SJCRH30 (cell line): Measurements from ENCODE around the gene PDGFD. TPM values are rescaled to one million over a fixed set of nuclear protein-coding genes. Genes with fewer than 3 reads are reported as not detected.

Experiments used
- DNase-seq, 2 experiments: peaks; one replicate each; pipeline ENCODE4 v3.0.0-alpha.2; 2015 to 2020
- H3K27ac ChIP-seq: fragments of 250-450 bp; sonication (Bioruptor Pico); 2 replicates; pipeline ENCODE4 v1.5.1; 2020; ENCODE audit warnings: mild to moderate bottlenecking, moderate library complexity
- H3K27me3 ChIP-seq: fragments of 250-450 bp; sonication (Bioruptor Pico); 2 replicates; pipeline ENCODE4 v1.5.1; 2020; ENCODE audit warnings: mild to moderate bottlenecking, moderate library complexity
- H3K36me3 ChIP-seq: fragments of 250-450 bp; sonication (Bioruptor Pico); 2 replicates; pipeline ENCODE4 v1.5.1; 2020; ENCODE audit warnings: mild to moderate bottlenecking, moderate library complexity
- H3K4me1 ChIP-seq: fragments of 250-450 bp; sonication (Bioruptor Pico); 2 replicates; pipeline ENCODE4 v1.5.1; 2020; ENCODE audit warnings: mild to moderate bottlenecking, moderate library complexity
- H3K4me3 ChIP-seq: fragments of 250-450 bp; sonication (Bioruptor Pico); 2 replicates; pipeline ENCODE4 v1.5.1; 2020; ENCODE audit warnings: mild to moderate bottlenecking, moderate library complexity
- H3K9me3 ChIP-seq: fragments of 250-450 bp; sonication (Bioruptor Pico); replicated peaks from 2 replicates; pipeline ENCODE4 v1.5.1; 2020; ENCODE audit warnings: mild to moderate bottlenecking, moderate library complexity
- total RNA-seq: library from RNA; depleted of rRNA; stranded (reverse); fragments of >200 nt; shearing (Covaris generic); gene quantifications from 2 replicates; pipeline ENCODE4 v1.2.3, GENCODE V29; 2014

The PDGFD gene
- total RNA-seq, 1 experiment from 2014 or later: 15.2 TPM

- H3K27ac ChIP-seq: no peak overlapping the region
- H3K4me3 ChIP-seq: no peak overlapping the region
- H3K9me3 ChIP-seq: no peaks in the 10 kb centered on the region
- no peaks in the 10 kb centered on the region for H3K4me1 ChIP-seq
- H3K36me3 ChIP-seq: no peaks in the 10 kb centered on the region
- DNase-seq: no peak
- H3K27me3 ChIP-seq: no peaks in the 10 kb centered on the region
These were observed 127.0 kb downstream of the PDGFD start for GRCh38 chr11:104036995-104037394.

GRCh38 chr11:104036588-104036987, 127.4 kb downstream of the PDGFD start, which contains the start of gene DDI1:
DDI1 (plus strand) TSS chr11:104036640; CDS start chr11:104036823, 183 bp downstream.
- no peaks in the 10 kb centered on the region for H3K9me3 ChIP-seq
- H3K36me3 ChIP-seq: no peaks in the 10 kb centered on the region
- no peak for DNase-seq
- no peaks in the 10 kb centered on the region for H3K27me3 ChIP-seq
- no peak within 1 kb of the TSS for H3K27ac ChIP-seq
- no peak within 1 kb of the TSS for H3K4me3 ChIP-seq
- H3K4me1 ChIP-seq: no peaks in the 10 kb centered on the region

GRCh38 chr11:104033561-104033960, 130.4 kb downstream of the PDGFD start:
- H3K4me1 ChIP-seq: no peaks in the 10 kb centered on the region
- H3K9me3 ChIP-seq: no peaks in the 10 kb centered on the region
- no peak overlapping the region for H3K4me3 ChIP-seq
- H3K27me3 ChIP-seq: no peaks in the 10 kb centered on the region
- no peaks in the 10 kb centered on the region for H3K36me3 ChIP-seq
- no peak for DNase-seq
- no peak overlapping the region for H3K27ac ChIP-seq

GRCh38 chr11:104033134-104033533, 130.8 kb downstream of the PDGFD start:
- no peak overlapping the region for H3K27ac ChIP-seq
- H3K4me3 ChIP-seq: no peak overlapping the region
- H3K4me1 ChIP-seq: no peaks in the 10 kb centered on the region
- no peaks in the 10 kb centered on the region for H3K9me3 ChIP-seq
- DNase-seq: peak; percentile 4 to 23
- no peaks in the 10 kb centered on the region for H3K27me3 ChIP-seq
- no peaks in the 10 kb centered on the region for H3K36me3 ChIP-seq

GRCh38 chr11:104028476-104029263, 135.3 kb downstream of the PDGFD start:
- DNase-seq: peak in 1 of 2 experiments; percentile 16
- H3K9me3 ChIP-seq: no peaks in the 10 kb centered on the region
- no peaks in the 10 kb centered on the region for H3K27me3 ChIP-seq

GRCh38 chr11:104024572-104024971, 139.4 kb downstream of the PDGFD start:
- Histone ChIP-seq H3K27me3 (no peaks in the 10 kb centered on the region), H3K4me3 (no peak overlapping the region), H3K36me3 (no peaks in the 10 kb centered on the region), H3K4me1 (no peaks in the 10 kb centered on the region), H3K9me3 (no peaks in the 10 kb centered on the region), H3K27ac (no peak overlapping the region)
- no peak for DNase-seq

More at GRCh38 chr11:104028476-104029263, 135.3 kb downstream of the PDGFD start:
- Histone ChIP-seq H3K27ac (no peak overlapping the region), H3K4me1 (no peaks in the 10 kb centered on the region), H3K4me3 (no peak overlapping the region), H3K36me3 (no peaks in the 10 kb centered on the region)

GRCh38 chr11:104015649-104016415, 148.1 kb downstream of the PDGFD start:
- Histone ChIP-seq H3K4me3 (no peak overlapping the region), H3K36me3 (no peaks in the 10 kb centered on the region), H3K27me3 (no peaks in the 10 kb centered on the region), H3K9me3 (no peaks in the 10 kb centered on the region), H3K4me1 (no peaks in the 10 kb centered on the region), H3K27ac (no peak overlapping the region)
- DNase-seq: no peak

- Histone ChIP-seq H3K4me3 (no peak overlapping the region), H3K9me3 (no peaks in the 10 kb centered on the region), H3K27me3 (no peaks in the 10 kb centered on the region), H3K4me1 (no peaks in the 10 kb centered on the region), H3K36me3 (no peaks in the 10 kb centered on the region), H3K27ac (no peak overlapping the region)
- DNase-seq: no peak
These were observed 152.9 kb downstream of the PDGFD start for GRCh38 chr11:104011044-104011443.

GRCh38 chr11:104009744-104010143, 154.2 kb downstream of the PDGFD start:
- no peak for DNase-seq
- H3K4me1 ChIP-seq: no peaks in the 10 kb centered on the region
- H3K4me3 ChIP-seq: no peak overlapping the region
- no peaks in the 10 kb centered on the region for H3K36me3 ChIP-seq
- H3K27ac ChIP-seq: no peak overlapping the region
- H3K9me3 ChIP-seq: no peaks in the 10 kb centered on the region
- no peaks in the 10 kb centered on the region for H3K27me3 ChIP-seq

- Histone ChIP-seq H3K36me3 (no peaks in the 10 kb centered on the region), H3K27ac (no peak overlapping the region), H3K4me1 (no peaks in the 10 kb centered on the region), H3K9me3 (no peaks in the 10 kb centered on the region), H3K4me3 (no peak overlapping the region), H3K27me3 (no peaks in the 10 kb centered on the region)
- no peak for DNase-seq
These were observed 158.6 kb downstream of the PDGFD start for GRCh38 chr11:104005234-104005855.

- no peak for DNase-seq
These were observed 160.5 kb downstream of the PDGFD start for GRCh38 chr11:104003491-104003890.

GRCh38 chr11:104001561-104002056, 162.3 kb downstream of the PDGFD start:
- Histone ChIP-seq H3K27me3 (no peaks in the 10 kb centered on the region), H3K36me3 (no peaks in the 10 kb centered on the region), H3K4me1 (no peaks in the 10 kb centered on the region), H3K27ac (no peak overlapping the region), H3K4me3 (no peak overlapping the region), H3K9me3 (no peaks in the 10 kb centered on the region)
- DNase-seq: no peak

More at GRCh38 chr11:104003491-104003890, 160.5 kb downstream of the PDGFD start:
- no peaks in the 10 kb centered on the region for H3K4me1 ChIP-seq
- H3K4me3 ChIP-seq: no peak overlapping the region
- no peaks in the 10 kb centered on the region for H3K9me3 ChIP-seq
- H3K27ac ChIP-seq: no peak overlapping the region
- H3K36me3 ChIP-seq: no peaks in the 10 kb centered on the region
- H3K27me3 ChIP-seq: no peaks in the 10 kb centered on the region

- Histone ChIP-seq H3K36me3 (no peaks in the 10 kb centered on the region), H3K27ac (no peak overlapping the region), H3K4me1 (no peaks in the 10 kb centered on the region), H3K9me3 (no peaks in the 10 kb centered on the region), H3K27me3 (no peaks in the 10 kb centered on the region), H3K4me3 (no peak overlapping the region)
- no peak for DNase-seq
These were observed 163.1 kb downstream of the PDGFD start for GRCh38 chr11:104000798-104001197.

- DNase-seq: no peak
- H3K27me3 ChIP-seq: no peaks in the 10 kb centered on the region
- H3K4me3 ChIP-seq: no peak overlapping the region
These were observed 165.0 kb downstream of the PDGFD start for GRCh38 chr11:103998826-103999508.

More at GRCh38 chr11:103998826-103999508, 165.0 kb downstream of the PDGFD start:
- no peaks in the 10 kb centered on the region for H3K36me3 ChIP-seq
- 0 out of 2 replicates have a peak, but pooled peaks cover 3% of the 10 kb centered on the region for H3K4me1 ChIP-seq
- H3K9me3 ChIP-seq: no peaks in the 10 kb centered on the region
- no peak overlapping the region for H3K27ac ChIP-seq
